SK-N-SH (cell line): ENCODE data around the gene UST. TPM values are rescaled to one million over a fixed set of nuclear protein-coding genes. Genes with fewer than 3 reads are reported as not detected.

Experiments
- CTCF ChIA-PET: fragments of 300-600, 350-600 bp; formaldehyde crosslinking; extraction: SDS; loops from one replicate; lab custom pipeline; 2021; lab: Yijun Ruan, JAX
- POLR2A ChIA-PET: fragments of 350-600 bp; sonication (Branson Sonifier 250); formaldehyde crosslinking; extraction: SDS; loops from one replicate; lab custom pipeline; 2020; ENCODE audit warnings: antibody characterized with exemption, inconsistent platforms; lab: Yijun Ruan, JAX
- DNase-seq: peaks from one replicate; pipeline ENCODE4 v3.0.0; 2012
- H2AFZ ChIP-seq: fragments of 200-600 bp; sonication (generic); 2 replicates; pipeline ENCODE4 v1.8.1; 2016; ENCODE audit warnings: antibody characterized with exemption, mild to moderate bottlenecking, low read depth
- H3F3A ChIP-seq: fragments of 200-600 bp; sonication (generic); replicated peaks from 2 replicates; pipeline ENCODE3; 2016; ENCODE audit warnings: antibody characterized with exemption, mild to moderate bottlenecking; ENCODE audit not compliant: insufficient read depth
- H3K27ac ChIP-seq, 2 experiments: fragments of 200-500 bp in 1 of 2; fragments of 200-600 bp in 1 of 2; sonication (Bioruptor generic) in 1 of 2; sonication (generic), shearing (Covaris generic) in 1 of 2; 2 replicates each; pipeline versions ENCODE4 v1.5.1 to v1.6.1; 2014 to 2016; ENCODE audit warnings: low read depth in 2 of 2, inconsistent platforms in 1 of 2, low read length in 1 of 2, mild to moderate bottlenecking in 1 of 2, mixed read lengths in 1 of 2
- H3K27me3 ChIP-seq: fragments of 200-600 bp; sonication (generic), shearing (Covaris generic); 2 replicates; pipeline ENCODE4 v1.6.1; 2016; ENCODE audit warnings: mixed run types; ENCODE audit not compliant: insufficient read depth
- H3K36me3 ChIP-seq, 2 experiments: fragments of 200-500 bp in 1 of 2; fragments of 200-600 bp in 1 of 2; sonication (Bioruptor generic) in 1 of 2; sonication (generic) in 1 of 2; replicated peaks in 1 of 2; 2 replicates each; pipeline versions ENCODE3 to v1.5.1; 2014 to 2016; ENCODE audit warnings: low read length in 1 of 2, mild to moderate bottlenecking in 1 of 2; ENCODE audit not compliant: insufficient read depth in 2 of 2, control insufficient read depth in 1 of 2
- H3K4me1 ChIP-seq, 2 experiments: fragments of 200-500 bp in 1 of 2; fragments of 200-600 bp in 1 of 2; sonication (Bioruptor generic) in 1 of 2; sonication (generic), shearing (Covaris generic) in 1 of 2; 2 replicates each; pipeline versions ENCODE4 v1.5.1 to v1.6.1; 2014 to 2016; ENCODE audit warnings: low read depth in 1 of 2, low read length in 1 of 2, mixed run types in 1 of 2; ENCODE audit not compliant: insufficient read depth in 2 of 2, control insufficient read depth in 1 of 2
- H3K4me2 ChIP-seq: fragments of 200-600 bp; sonication (generic), shearing (Covaris generic); 2 replicates; pipeline ENCODE4 v1.6.1; 2017; ENCODE audit warnings: mixed run types
- H3K4me3 ChIP-seq, 2 experiments: fragments of 200-500 bp in 1 of 2; fragments of 200-600 bp in 1 of 2; sonication (Bioruptor generic) in 1 of 2; sonication (generic), shearing (Covaris generic) in 1 of 2; 2 replicates each; pipeline versions ENCODE4 v1.5.1 to v1.8.1; 2014 to 2016; ENCODE audit warnings: low read depth in 2 of 2, inconsistent platforms in 1 of 2, low read length in 1 of 2, mild to moderate bottlenecking in 1 of 2, mixed read lengths in 1 of 2, moderate library complexity in 1 of 2
- H3K79me2 ChIP-seq: fragments of 200-600 bp; sonication (generic); 2 replicates; pipeline ENCODE4 v1.8.1; 2017; ENCODE audit warnings: mild to moderate bottlenecking; ENCODE audit not compliant: insufficient read depth
- H3K9ac ChIP-seq: fragments of 200-600 bp; sonication (generic); 2 replicates; pipeline ENCODE4 v1.6.1; 2017; ENCODE audit warnings: mixed run types
- H3K9me2 ChIP-seq: fragments of 200-600 bp; sonication (generic); 2 replicates; pipeline ENCODE4 v1.6.1; 2017; ENCODE audit warnings: mixed run types
- H3K9me3 ChIP-seq: fragments of 200-600 bp; sonication (generic); 2 replicates; pipeline ENCODE4 v1.6.1; 2017; ENCODE audit warnings: mixed run types, mild to moderate bottlenecking, moderate library complexity
- H4K20me1 ChIP-seq: fragments of 200-600 bp; sonication (generic); 2 replicates; pipeline ENCODE4 v1.6.1; 2017; ENCODE audit warnings: mild to moderate bottlenecking, mixed run types; ENCODE audit not compliant: insufficient read depth
- FOSL2 ChIP-seq: IDR thresholded peaks from 2 replicates; pipeline ENCODE4 v1.4.0; 2012; ENCODE audit warnings: low read depth, mild to moderate bottlenecking, moderate library complexity, borderline replicate concordance
- GABPA ChIP-seq: IDR thresholded peaks from 2 replicates; pipeline ENCODE4 v1.4.0; 2012; ENCODE audit warnings: low read depth, mild to moderate bottlenecking
- IRF3 ChIP-seq: fragments of 150-350 bp; IDR thresholded peaks from 2 replicates; pipeline ENCODE4 v1.6.1; 2016; ENCODE audit warnings: mild to moderate bottlenecking, low read depth, low read length
- MXI1 ChIP-seq: IDR thresholded peaks from 2 replicates; pipeline ENCODE4 v1.6.1; 2012; ENCODE audit warnings: mild to moderate bottlenecking, low read depth, low read length, improper control_type of control experiment
- NRF1 ChIP-seq: IDR thresholded peaks from 2 replicates; pipeline ENCODE4 v1.6.1; 2012; ENCODE audit warnings: low read depth, mild to moderate bottlenecking, low read length
- RAD21 ChIP-seq: IDR thresholded peaks from 2 replicates; pipeline ENCODE4 v1.6.1; 2012; ENCODE audit warnings: mild to moderate bottlenecking, low read length
- SMC3 ChIP-seq: IDR thresholded peaks from 2 replicates; pipeline ENCODE4 v1.6.1; 2012; ENCODE audit warnings: low read depth, low read length, improper control_type of control experiment
- TAF1 ChIP-seq: IDR thresholded peaks from 2 replicates; pipeline ENCODE4 v1.6.1; 2012; ENCODE audit warnings: low read depth, mild to moderate bottlenecking, low read length, moderate library complexity, borderline replicate concordance
- TCF12 ChIP-seq: IDR thresholded peaks from 2 replicates; pipeline ENCODE4 v1.4.0; 2012
- WGBS: methylation state at CpG from one replicate; pipeline ENCODE4 v1.1.6; 2017; ENCODE audit warnings: low lambda C conversion rate; 5-methylcytosine and 5-hydroxymethylcytosine counted together
- polyA plus RNA-seq, 3 experiments: library from polyadenylated mRNA; depleted of rRNA; stranded (reverse); fragments of >200 nt; gene quantifications; 2 replicates each; pipeline ENCODE4 v1.2.3, GENCODE V29; 2012
- TF ChIP-seq, protein P1 (sequence below): fragments of 200-600 bp; sonication (generic); IDR thresholded peaks from 2 replicates; pipeline ENCODE4 v1.6.1; 2017; ENCODE audit warnings: antibody characterized with exemption, mild to moderate bottlenecking, moderate library complexity

UST gene
- polyA plus RNA-seq, 1 of the 3 experiments (the other 2 are of a cell fraction), result 1.7 TPM

DNA sequence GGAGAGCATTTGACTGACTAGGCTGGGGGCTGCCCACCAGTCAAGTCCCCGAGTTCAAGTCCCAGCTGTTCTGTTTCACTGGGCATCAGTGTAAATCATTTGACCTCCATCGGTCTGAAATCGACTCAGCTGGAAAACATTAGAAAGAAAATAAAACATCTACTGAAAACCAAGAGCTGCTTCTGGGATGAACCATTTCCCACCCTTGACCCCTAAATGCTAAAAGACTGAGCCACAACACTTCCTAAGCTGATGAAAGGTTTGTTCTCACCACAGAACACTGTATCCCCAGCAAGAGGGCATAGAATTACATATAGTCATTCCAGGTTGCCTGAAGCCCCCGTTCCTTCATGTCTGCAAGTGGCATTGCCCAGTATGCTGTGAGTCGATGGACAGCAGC lies 333.7 kb downstream of the UST start (continued):
- TF ChIP-seq, protein P1, sequence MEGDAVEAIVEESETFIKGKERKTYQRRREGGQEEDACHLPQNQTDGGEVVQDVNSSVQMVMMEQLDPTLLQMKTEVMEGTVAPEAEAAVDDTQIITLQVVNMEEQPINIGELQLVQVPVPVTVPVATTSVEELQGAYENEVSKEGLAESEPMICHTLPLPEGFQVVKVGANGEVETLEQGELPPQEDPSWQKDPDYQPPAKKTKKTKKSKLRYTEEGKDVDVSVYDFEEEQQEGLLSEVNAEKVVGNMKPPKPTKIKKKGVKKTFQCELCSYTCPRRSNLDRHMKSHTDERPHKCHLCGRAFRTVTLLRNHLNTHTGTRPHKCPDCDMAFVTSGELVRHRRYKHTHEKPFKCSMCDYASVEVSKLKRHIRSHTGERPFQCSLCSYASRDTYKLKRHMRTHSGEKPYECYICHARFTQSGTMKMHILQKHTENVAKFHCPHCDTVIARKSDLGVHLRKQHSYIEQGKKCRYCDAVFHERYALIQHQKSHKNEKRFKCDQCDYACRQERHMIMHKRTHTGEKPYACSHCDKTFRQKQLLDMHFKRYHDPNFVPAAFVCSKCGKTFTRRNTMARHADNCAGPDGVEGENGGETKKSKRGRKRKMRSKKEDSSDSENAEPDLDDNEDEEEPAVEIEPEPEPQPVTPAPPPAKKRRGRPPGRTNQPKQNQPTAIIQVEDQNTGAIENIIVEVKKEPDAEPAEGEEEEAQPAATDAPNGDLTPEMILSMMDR, result no peak

DNA sequence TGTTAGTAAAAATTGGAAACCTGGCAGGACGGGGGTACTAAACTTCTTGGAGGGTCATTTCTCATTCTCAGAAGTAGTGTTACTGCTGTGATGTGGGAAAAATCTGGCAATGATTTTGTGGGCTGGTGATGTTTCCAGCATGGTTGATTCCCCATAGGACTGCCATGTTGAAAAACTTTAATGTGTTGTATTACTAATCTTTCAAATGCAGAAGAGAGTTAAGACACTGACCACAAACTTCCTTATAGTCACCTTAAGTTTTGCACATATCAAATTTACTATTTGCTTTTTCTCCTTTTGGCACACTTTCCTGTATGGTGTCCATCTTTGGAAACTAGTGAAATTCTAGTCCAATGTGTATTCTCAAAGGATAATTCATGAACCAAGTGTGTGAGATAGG lies 334.5 kb downstream of the UST start:
- ChIA-PET POLR2A (no interaction called here), CTCF (interaction anchor here (1.2 to 2.6 kb wide), 5 partner anchors 37 to 436 kb away, joined by 3 to 34 read pairs (median 7); no protein-coding TSS in a partner anchor)
- H3K9ac ChIP-seq, result no peak overlapping the region
- TF ChIP-seq TCF12 (no peak), IRF3 (no peak), GABPA (no peak)
- TF ChIP-seq, protein P1, result no peak
- H2AFZ ChIP-seq, result peak overlapping the region; percentile 63; the same call in 1 of the 2 replicates
- H4K20me1 ChIP-seq, result no peaks in the 10 kb centered on the region
- no peak overlapping the region for H3K4me3 ChIP-seq
- 100% methylated on average over 1 of the region's 1 CpG for WGBS
- H3K27me3 ChIP-seq, result no peaks in the 10 kb centered on the region
- no peaks in the 10 kb centered on the region for H3K9me2 ChIP-seq
- no peaks in the 10 kb centered on the region for H3K9me3 ChIP-seq
- H3K27ac ChIP-seq, result peak overlapping the region in 1 of 2 experiments; percentile 87; a peak in 1 of 4 replicates
- H3F3A ChIP-seq, result peaks cover 22% of the 10 kb centered on the region
- no peak for DNase-seq
- no peaks in the 10 kb centered on the region for H3K36me3 ChIP-seq
- peaks cover 13 to 22% of the 10 kb centered on the region in 2 experiments for H3K4me1 ChIP-seq
- H3K79me2 ChIP-seq, result no peaks in the 10 kb centered on the region
- H3K4me2 ChIP-seq, result 0 out of 2 replicates have a peak overlapping the region, but pooled peaks have one; percentile 15

GRCh38 chr6:149082320-149082719 lies 335.5 kb downstream of the UST start:
- TF ChIP-seq FOSL2, result no peak
- TF ChIP-seq GABPA, result no peak
- no peak for TF ChIP-seq TAF1
- TF ChIP-seq MXI1, result 0 out of 2 replicates have a peak, but pooled peaks have one; percentile 19
- peak; percentile 94 for TF ChIP-seq SMC3
- TF ChIP-seq RAD21, result peak; percentile 94
- TF ChIP-seq, protein P1, result peak; percentile 76
- TF ChIP-seq NRF1, result peak; percentile 29
- no peak for TF ChIP-seq IRF3
- Histone ChIP-seq H2AFZ (no peak overlapping the region), H3K36me3 (no peaks in the 10 kb centered on the region), H3K4me1 (peaks cover 9 to 22% of the 10 kb centered on the region in 2 experiments), H3K4me3 (no peak overlapping the region; a peak in 1 of 4 replicates), H3K9ac (no peak overlapping the region), H3K9me2 (no peaks in the 10 kb centered on the region), H4K20me1 (no peaks in the 10 kb centered on the region), H3K9me3 (no peaks in the 10 kb centered on the region), H3K27me3 (no peaks in the 10 kb centered on the region), H3K79me2 (no peaks in the 10 kb centered on the region), H3K27ac (no peak overlapping the region), H3F3A (peaks cover 18% of the 10 kb centered on the region), H3K4me2 (no peak overlapping the region)
- POLR2A ChIA-PET, result no interaction called here
- WGBS, result 26% methylated on average over 6 of the region's 6 CpGs
- DNase-seq, result peak; percentile 58
- CTCF ChIA-PET, result interaction anchor here (0.5 to 8.9 kb wide), 21 partner anchors 9 to 437 kb away, joined by 3 to 158 read pairs (median 3); no protein-coding TSS in a partner anchor
